Right renal pelvis (tissue), 4 donors: ENCODE results near the gene IL27RA. TPM values are rescaled to one million over a fixed set of nuclear protein-coding genes. Genes with fewer than 3 reads are reported as not detected.
A peak's percentile ranks its signal among the peaks of the same experiment; 100 is the strongest.
"Not testable (repeated sequence)": the region's sequence is repeated elsewhere in the genome, so short reads cannot be mapped to it uniquely, and the experiment has no call there.

Experiments
- DNase-seq, 4 donors: peaks; one replicate each; pipeline ENCODE4 v3.0.0-alpha.2; 2013; ENCODE audit warnings: low read depth in 4 of 4, low spot score in 3 of 4, missing footprints in 1 of 4
- polyA plus RNA-seq, 4 donors: library from polyadenylated mRNA; unstranded; fragments of 120-200 nt; gene quantifications; one replicate each; pipeline ENCODE4 v1.2.1, GENCODE V29; 2013; ENCODE audit not compliant: insufficient read length in 4 of 4

Gene IL27RA
- polyA plus RNA-seq, 4 donors, result 6.5 to 8.2 (median 7.3) TPM

DNA sequence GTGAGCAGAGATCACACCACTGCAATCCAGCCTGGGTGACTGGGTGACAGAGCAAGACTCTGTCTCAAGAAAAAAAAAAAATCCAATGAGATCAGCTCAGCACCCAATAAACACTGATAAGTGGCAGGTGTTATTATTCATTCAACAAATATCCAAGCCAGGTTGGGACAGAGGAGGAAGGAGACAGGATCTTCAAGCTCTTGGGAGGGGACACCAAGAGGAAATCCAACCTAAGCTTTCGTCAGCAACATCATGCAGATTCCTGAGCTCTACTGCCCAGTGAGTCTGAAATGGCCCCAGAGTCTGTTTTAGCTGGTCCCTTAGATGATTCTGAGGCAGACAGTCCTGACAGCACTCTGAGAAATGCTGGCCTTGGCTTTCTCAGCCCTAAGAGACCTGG, 33.1 kb upstream of the IL27RA start:
- no peak for DNase-seq

DNA sequence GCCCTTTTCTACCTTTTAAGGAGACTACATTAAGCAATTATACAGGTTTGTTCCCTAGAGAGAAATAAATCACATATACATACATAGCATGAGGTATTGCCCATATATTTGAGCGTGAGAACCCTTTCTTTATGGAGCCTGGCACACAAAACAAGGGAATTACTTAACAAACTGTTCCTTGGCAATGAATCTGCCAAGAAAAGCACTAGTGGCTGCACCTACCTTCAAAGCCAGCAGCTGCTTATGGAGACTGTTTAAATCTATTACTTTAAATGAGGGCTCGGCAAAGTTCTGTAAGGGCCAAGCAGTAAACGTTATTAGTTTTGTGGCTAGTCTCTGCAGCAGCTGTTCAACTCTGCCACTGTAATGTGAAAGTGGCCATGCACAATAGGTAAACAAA, 32.5 kb upstream of the IL27RA start:
- no peak for DNase-seq

DNA sequence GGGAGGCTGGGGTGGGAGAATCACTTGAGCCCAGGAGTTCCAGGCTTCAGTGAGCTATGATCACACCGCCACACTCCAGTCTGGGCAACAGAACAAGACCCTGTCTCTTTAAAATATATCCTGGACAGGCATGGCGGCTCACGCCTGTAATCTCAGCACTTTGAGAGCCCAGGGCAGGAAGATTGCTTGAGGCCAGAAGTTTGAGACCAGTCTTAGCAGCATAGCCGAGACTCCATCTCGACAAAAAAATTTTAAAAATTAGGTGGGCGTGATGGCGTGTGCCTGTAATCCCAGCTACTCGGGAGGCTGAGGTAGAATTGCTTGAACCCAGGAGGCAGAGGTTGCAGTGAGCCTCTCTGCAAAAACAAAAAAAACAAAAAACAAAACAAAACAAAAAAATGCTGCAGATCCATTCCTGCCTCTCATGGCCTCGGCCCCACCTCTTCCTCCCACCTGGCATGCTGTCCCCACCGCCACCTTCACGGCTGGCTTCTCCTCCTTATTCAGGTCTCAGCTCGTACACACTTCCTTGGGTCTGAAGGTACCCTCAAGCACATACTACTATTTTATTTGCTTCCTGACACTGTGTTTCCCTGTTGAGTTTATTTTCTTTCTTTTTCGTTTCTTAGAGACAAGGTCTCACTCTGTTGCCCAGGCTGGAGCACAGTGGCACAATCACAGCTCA, 30.7 kb upstream of the IL27RA start:
- DNase-seq, result no peak

DNA sequence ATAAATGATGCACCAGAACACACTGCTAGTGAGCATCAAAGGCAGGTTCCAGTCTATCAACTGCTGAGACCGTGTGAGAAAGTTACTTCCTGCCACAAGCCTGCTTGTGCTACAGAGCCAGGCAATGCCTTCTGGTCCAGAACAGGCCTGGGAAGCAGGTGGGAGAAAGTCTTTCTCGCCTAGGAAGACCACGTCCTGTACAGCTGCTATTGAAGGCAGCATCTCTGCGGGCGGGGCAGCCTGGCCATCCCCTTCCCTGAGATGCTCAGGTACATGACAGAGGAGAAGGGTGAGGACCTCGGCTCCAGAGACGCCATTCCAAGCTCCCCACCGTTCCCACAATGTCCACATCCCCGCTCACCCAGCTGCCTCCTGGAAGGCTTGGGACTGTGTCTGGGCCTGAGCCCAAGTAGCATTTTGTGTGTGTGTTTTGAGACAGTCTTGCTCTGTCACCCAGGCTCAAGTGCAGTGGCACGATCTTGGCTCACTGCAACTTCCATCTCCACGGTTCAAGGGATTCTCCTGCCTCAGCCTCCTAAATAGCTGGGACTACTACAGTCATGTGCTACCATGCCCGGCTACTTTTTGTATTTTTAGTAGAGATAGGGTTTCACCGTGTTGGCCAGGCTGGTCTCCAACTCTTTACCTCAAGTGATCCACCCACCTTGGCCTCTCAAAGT, 28.9 kb upstream of the IL27RA start:
- DNase-seq, result no peak

DNA sequence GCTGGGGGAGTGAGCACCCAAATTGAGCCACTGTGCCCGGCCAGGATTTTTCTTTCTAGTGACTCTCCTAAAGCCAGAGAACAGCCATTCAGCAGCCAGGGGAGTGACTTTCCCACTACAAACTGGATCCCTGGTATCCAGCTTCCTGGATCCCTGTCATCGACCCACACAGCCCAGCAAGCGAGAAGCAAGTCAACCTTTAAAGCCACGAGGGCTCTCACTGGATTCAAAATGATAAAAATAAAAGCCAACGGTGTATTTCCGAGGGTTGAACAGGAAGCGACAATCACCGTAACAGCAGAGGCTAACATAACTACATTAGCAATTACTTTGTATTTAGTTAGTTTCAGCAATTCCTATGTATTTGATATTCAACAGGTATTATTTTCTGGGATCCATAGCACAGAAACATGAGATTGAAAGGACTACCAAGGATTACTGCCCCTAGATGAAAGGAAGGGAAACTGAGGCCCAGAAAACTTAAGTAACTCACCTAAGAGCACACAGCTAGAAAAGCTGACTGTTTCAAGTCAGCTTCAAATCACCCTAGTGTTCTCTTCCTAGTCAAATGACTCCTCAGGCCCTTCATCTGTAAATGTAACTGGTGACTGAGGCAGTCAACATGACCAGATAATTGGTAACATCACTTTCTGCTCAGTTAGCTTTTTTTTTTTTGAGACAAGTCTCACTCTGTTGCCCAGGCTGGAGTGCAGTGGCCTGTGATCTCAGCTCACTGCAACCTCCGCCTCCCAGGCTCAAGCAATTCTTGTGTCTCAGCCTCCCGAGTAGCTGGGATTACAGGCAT, 28.1 kb upstream of the IL27RA start:
- no peak for DNase-seq

DNA sequence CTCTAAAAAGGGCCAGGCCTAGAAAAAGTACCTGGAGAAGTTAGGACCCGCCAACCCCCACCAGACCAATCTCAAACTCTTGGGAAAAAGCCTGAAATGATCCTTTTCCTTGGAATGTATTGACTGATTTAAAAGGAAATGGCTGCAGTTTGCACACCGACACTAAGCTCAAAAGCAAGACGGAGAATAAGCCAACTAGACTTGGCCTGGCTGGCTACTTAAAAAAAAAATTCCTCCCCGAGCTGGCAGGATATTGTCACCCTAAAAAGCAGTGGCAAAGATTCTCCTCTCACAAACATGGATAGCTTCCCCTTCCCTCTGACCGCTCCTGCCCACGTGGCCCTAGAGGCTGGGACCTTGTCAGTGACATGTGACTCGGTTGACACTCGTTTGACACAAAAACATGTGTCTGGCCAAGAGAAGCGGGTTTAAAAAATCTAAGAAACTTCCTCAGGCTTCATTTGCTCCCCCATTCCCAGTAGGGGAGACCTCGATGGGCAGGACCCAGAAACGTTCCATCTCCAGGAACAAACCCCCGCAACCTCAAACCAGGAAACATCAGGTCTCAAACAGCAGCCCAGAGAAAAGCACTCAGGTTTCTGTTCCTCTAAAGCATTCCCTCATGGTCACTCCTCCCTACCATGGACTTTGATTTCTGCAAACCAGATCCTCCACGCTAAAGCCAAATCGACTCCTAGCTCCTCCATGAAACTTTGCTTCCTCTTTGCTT, 26.8 kb upstream of the IL27RA start:
- no peak for DNase-seq

DNA sequence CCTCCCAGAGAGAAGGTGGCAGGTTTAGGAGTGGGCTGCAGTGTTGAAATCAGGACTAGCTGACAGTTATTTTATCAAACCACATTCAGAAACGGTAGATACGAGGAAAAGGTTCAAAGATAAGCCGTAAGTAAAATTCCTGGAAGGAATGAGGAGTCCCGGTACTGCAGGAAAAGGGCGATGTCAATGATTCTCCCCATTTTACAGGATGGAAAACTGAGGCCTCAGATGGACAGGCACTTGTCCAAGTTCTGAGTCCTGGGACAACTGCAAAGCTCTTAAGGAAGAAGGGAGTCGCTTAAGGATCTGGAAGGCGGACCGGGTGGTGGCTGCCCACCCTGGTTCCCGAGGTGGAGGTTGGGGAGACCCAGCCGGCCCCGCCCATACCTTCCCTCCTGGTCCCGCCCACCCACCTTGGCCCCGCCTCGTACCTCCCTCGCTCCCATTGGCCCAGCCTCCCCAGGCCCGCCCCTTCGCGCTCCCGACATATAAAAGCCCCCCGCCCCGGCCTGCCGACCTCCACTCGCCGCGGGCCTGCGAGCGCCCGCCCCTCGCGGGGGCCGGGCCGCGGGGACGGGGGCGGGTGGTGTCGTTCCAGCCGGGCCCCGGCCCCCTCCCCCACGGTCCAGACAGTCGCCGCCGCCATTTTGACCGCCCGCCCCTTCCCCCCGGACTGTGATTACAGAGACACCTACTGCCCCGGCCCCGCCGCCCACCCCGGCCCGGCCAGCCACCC, 26.0 kb upstream of the IL27RA start:
- peak; percentile 79 to 82 (median 80) for DNase-seq

DNA sequence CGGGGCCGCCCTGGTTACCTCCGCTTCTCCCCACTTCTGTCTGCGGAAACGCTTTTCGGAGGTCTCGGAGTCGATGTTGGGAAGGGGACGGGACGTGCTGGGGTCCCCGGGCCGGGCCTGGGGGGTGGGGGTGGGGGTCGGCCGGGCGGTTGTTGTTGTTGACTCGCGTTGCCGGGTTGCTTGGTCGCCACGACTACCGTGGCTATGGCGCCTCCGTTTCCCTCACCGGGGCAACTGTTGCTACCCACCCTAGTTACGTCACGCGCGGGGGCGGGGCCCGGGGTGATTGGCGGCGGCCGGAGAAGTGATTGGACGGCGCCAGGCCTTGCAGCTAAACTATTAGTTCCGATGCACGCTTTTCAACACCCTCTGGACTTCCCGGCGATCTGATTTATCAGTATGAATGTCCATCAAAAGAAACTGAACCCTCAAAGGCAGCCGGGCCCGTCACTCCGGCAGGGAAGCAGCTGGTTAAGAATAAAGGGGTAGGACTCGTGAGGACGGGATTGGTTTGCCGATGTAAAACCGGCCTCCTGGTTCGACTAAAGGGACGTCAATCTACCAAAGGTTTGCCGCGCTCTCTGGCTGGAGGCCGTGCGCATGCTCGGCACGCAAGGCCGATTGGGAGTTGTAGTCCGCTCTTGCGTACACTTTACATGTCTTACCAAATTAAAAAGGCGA, 25.3 kb upstream of the IL27RA start, which contains the start of gene RFX1:
Gene RFX1, minus strand, starts transcription at position 236 of the 681 bp plus-strand sequence. CDS start 12,477 bp downstream, outside the sequence.
- DNase-seq, result peak; percentile 95 to 99 (median 98)

DNA sequence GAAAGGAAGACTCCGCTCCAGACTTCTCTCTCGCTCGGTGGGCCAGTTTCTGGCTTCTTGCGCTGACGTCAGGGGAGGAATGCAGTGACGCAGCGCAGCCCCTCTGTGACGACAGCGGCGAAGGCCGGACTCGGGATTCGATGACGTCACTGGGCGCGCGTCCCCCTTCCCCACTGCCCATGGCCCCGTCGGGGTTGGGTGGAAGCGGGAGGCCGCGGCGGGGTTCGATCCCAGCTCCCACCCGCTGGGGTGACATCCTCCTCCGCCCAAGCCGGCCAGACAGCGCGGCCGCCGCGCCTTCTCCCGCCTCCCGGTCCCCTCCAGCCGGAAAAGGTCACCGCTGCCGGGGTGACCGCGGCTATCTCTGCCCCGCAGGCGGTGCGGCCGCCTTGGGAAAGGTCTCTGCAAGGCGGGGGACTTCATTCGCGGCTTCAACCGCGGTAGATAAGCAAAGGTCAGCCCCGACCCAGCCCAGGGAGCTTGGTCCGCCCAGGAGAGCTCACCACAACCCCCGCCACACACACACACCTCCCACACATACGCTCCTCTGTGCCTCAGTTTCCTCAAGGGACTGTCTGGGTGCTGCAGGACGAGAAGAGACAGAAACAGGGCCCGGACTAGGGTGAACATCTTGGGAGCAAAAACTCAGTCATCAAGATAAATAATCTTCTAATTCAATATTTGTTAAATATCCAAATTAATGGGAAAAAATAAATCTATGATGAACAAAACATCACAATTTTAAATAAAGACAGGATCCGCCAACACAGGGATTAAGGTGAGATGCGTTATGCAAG, 24.6 kb upstream of the IL27RA start:
- no peak for DNase-seq

DNA sequence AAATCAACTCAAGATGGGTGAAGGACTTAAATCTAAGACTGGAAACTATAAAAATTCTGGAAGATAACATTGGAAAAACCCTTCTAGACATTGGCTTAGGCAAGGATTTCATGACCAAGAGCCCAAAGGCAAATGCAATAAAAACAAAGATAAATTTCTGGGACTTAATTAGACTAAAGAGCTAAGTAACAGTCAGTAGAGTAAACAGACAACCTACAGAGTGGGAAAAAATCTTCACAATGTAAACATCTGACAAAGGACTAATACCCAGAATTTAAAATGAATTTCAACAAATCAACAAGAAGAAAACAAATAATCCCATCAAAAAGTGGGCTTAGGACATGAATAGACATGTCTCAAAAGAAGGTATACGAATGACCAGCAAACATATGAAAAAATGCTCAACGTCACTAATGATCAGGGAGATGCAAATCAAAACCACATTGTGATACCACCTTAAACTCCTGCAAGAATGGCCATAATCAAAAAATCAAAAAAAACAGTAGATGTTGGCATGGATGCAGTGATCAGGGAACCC, 19.1 kb upstream of the IL27RA start:
- no peak for DNase-seq

DNA sequence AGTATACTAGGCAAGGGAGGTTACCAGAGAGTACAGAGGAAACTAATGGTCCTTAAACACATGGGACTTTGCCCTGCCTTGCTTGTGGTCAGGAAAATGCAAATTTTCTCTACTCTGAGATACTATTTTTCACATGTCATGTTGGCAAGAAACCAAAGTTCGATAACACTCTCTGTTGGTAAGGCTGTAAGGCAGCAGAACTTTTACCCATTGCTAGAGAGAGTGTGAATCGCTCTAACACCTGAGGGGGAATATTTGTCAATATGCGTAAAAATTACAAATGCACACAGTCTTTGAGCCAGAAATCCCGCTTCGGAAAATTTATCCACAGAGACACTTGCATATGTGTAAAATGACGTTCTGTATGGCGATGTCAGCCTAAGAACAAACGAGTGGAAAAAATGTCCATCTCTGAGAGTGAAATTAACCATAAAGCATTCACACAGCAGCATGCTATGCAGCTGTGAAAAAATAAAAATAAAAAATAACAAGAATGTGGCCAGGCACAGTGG, 16.0 kb upstream of the IL27RA start:
- no peak for DNase-seq

DNA sequence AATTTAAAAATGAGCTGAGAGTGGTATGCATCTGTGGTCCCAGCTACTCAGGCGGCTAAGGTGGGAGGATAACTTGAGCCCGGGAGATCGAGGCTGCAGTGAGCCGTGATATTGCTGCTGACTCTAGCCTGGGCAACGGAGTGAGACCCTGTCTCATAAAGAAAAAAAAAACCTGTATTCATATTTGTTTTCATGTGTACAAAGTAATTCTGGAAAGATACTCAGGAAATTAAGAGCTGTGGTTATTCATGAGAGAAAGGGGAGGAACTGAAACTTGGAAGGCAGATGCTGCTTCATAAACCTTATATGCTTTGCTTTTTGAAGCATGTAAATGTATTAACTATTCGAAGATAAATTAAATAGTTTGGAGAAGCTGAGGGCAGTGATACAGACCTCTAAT, 12.5 kb upstream of the IL27RA start:
- DNase-seq, result no peak

DNA sequence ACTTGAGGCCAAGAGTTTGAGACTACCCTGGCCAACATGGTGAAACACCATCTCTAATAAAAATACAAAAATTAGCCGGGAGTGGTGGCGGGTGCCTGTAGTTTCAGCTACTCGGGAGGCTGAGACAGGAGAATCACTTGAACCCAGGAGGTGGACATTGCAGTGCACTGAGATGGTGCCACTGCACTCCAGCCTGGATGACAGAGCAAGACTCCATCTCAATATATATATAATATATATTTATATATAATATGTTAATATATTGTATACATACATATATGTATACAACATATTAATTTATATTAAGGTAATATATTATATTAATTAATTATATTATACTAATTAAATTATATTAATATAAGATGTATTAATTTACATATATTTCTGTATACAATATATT, 11.8 kb upstream of the IL27RA start:
- DNase-seq, result not testable (repeated sequence)

DNA sequence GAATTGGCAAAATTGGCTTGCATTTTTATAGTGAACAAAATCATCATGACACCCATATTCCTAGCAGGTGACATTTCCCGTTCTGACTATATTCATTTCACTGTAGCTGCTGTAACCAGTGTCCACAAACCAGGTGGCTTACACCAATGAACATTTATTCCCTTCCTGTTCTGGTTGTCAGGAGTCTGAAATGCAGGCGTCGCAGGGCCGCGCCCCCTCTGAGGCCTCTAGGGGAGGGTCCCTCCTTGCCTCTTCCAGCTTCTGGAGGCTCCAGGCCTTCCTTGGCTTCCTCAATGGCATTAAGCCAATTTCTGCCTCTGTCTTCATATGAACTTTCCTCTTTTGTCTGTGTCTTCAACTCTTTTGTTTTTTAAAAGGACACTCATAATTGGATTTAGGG, 10.1 kb upstream of the IL27RA start:
- no peak for DNase-seq

DNA sequence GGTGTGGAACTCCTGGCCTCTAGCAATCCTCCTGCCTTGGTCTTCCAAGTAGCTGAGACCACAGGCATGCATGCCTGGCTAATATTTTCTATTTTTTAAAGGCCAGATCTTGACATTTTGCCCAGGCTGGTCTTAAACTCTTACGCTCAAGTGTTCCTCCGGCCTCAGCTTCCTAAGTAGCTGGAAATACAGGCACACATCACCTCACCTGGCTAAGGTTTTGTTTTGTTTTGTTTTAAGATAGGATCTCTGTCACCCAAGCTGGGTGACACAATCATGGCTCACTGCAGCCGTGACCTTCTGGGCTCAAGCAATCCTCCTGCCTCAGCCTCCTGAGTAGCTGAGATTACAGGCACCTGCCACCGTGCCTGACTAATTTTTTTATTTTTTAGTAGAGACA, 9.1 kb upstream of the IL27RA start:
- DNase-seq, result no peak

DNA sequence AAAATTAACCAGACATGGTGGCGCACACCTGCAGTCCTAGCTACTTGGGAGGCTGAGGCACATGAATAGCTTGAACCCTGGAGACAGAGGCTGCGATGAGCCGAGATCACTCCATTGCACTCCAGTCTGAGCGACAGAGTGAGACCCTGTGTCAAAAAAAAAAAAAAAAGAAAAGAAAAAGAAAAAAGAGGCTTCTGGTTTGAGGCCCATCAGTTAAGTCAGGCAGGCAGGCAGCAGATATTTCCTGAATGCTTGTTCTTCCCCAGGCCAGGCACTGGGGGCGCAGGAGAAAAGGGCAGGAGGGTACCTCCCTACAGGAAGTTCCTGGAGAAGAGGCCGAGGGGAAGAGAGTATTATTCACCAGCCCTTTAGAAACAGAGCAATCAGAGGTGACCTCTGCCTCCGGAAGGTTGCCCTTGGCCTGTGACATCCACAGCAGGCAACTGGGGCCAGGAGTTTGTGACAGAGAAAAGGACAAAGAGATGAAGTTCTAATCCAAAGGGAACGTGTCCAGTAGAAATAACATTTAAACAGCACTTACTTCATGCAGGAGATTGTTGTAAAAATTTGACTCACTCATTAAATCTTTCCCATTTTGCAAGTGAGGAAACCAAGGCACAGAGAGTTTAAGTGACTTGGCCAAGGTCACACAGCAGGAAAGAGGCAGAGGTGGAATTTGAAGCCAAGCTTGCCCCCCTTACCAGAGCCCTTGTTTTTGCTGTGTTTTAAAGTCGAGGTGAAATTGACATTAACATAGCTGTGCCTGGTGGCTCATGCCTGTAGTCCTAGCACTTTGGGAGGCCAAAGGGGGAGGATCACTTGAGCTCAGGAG, 7.9 kb upstream of the IL27RA start:
- DNase-seq, result no peak

DNA sequence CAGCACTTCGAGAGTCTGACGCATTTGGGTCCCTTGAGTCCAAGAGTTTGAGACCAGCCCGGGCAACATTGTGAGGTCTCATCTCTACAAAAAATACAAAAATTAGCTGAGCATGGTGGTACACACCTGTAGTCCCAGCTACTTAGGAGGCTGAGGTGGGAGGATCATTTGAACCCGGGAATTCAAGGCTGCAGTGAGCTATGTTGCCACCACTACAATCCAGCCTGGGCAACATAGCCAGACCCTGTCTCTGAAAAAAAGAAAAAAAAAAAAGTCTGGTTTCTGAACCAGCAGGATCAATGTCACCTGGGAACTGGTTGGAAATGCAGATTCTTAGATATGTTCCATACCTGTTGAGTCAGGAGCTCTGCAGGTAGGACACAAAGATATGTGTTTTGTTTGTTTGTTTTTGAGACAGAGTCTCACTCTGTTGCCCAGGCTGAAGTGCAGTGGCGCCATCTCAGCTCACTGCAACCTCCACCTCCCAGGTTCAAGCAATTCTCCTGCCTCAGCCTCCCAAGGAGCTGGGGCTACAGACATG, 4.8 kb upstream of the IL27RA start:
- DNase-seq, result not testable (repeated sequence)
